ENCODE data around the gene ARRB1. TPM values are rescaled to one million over a fixed set of nuclear protein-coding genes. Genes with fewer than 3 reads are reported as not detected.

The ARRB1 gene
- total and polyA plus RNA-seq, 10 of the 15 experiments (the other 5 are each of a cell fraction or from before 2014, with no cell fraction given): 0.39 to 12.9 (median 1.7) TPM

GRCh38 chr11:75328426-75329277, 22.8 kb downstream of the ARRB1 start:
- H3K27ac ChIP-seq (ENCODE audit: control insufficient read depth, insufficient read depth): peak overlapping the region; percentile 24; the same call in 1 of the 2 replicates
- no TSS peak for BruUV-seq (replicated peaks)
- SMC1A ChIA-PET (ENCODE audit: uncharacterized antibody, unreplicated experiment): interaction anchor here (0.6 to 3.8 kb wide), 12 partner anchors 9 to 237 kb away, joined by 3 to 34 read pairs (median 5); no protein-coding TSS in a partner anchor
- peak; percentile 84 for ATAC-seq
- WGBS (ENCODE audit: insufficient coverage, insufficient replicate concordance, low lambda C conversion rate, missing lambda C conversion rate): 14% methylated on average over 9 of the region's 9 CpGs
- intact Hi-C loops (cut with micrococcal nuclease; ENCODE audit: unreplicated experiment) (loop anchor here (1.0 kb wide), 1 partner anchor 56 kb away; no protein-coding TSS in a partner anchor), in situ Hi-C loops (cut with MboI) (loop anchor here (5.0 kb wide), 1 partner anchor 54 kb away; no protein-coding TSS in a partner anchor)
- POLR2A ChIA-PET: interaction anchor here (0.7 to 0.9 kb wide), 3 partner anchors 12 to 17 kb away, joined by 3 to 6 read pairs (median 3); no protein-coding TSS in a partner anchor
- 0 out of 2 replicates have a peak overlapping the region, but pooled peaks have one; percentile 4 for H3K4me2 ChIP-seq (ENCODE audit: control insufficient read depth, insufficient read depth)
- no peaks in the 10 kb centered on the region for H3K9me3 ChIP-seq (replicated peaks; ENCODE audit: control insufficient read depth, insufficient read depth, low read length)
- no peaks in the 10 kb centered on the region; the same call in 1 of the 2 replicates for H3K79me2 ChIP-seq (ENCODE audit: control insufficient read depth, insufficient read depth, low read length)
- RAD21 ChIA-PET (ENCODE audit: unreplicated experiment): interaction anchor here (0.7 to 2.0 kb wide), 8 partner anchors 12 to 57 kb away, joined by 3 to 11 read pairs (median 6); no protein-coding TSS in a partner anchor
- CTCF ChIA-PET: interaction anchor here (0.6 to 11.3 kb wide), 8 partner anchors 21 to 498 kb away, joined by 3 to 126 read pairs (median 4); no protein-coding TSS in a partner anchor
- peaks cover 14% of the 10 kb centered on the region for H3K4me1 ChIP-seq (ENCODE audit: control insufficient read depth, insufficient read depth, low read length)
- H3K4me3 ChIP-seq: no peak overlapping the region
- peak; percentile 69 for DNase-seq (ENCODE audit: low read depth, low spot score)
- FAIRE-seq: no peak
- H3K9ac ChIP-seq (ENCODE audit: control insufficient read depth, insufficient read depth, low read length): no peak overlapping the region
- H3K27me3 ChIP-seq (replicated peaks in 1 of 2; ENCODE audit: control insufficient read depth in 2 of 2, insufficient read depth in 2 of 2, low read length in 1 of 2): no peaks in the 10 kb centered on the region
- no peaks in the 10 kb centered on the region for H4K20me1 ChIP-seq (ENCODE audit: control insufficient read depth, insufficient read depth)
- peak overlapping the region; percentile 46 for H2AFZ ChIP-seq (ENCODE audit: control insufficient read depth, low read depth, low read length)
- no peaks in the 10 kb centered on the region for H3K36me3 ChIP-seq (ENCODE audit: control insufficient read depth in 2 of 2, insufficient read depth in 2 of 2, low read length in 1 of 2)
- TF ChIP-seq PAX5 (IDR thresholded peaks at IDR 0.05; ENCODE audit: borderline replicate concordance, low read depth, low read length) (peak; percentile 96), NR2C1 (IDR thresholded peaks at IDR 0.05) (no peak), YY1 (IDR thresholded peaks at IDR 0.05; ENCODE audit: low read depth, low read length) (no peak), TAF1 (IDR thresholded peaks at IDR 0.05; ENCODE audit: borderline replicate concordance, low read depth, low read length) (no peak), PKNOX1 (IDR thresholded peaks at IDR 0.05) (peak; percentile 57; the same call in 1 of the 2 replicates), JUNB (IDR thresholded peaks at IDR 0.05) (no peak), CTCF (IDR thresholded peaks at IDR 0.05 in 2 of 3, conservative IDR thresholded peaks at IDR 0.05 in 1 of 3; ENCODE audit: control insufficient read depth in 2 of 3, extremely low read depth in 1 of 3, insufficient read depth in 1 of 3, low read depth in 3 of 3, low read length in 3 of 3) (peak; percentile 55 to 80 (median 65)), ZNF384 (IDR thresholded peaks at IDR 0.05; ENCODE audit: borderline replicate concordance, low read depth, low read length) (peak; percentile 91), MEF2A (IDR thresholded peaks at IDR 0.05; ENCODE audit: insufficient read depth, low read depth, low read length) (no peak), ZBTB33 (IDR thresholded peaks at IDR 0.05) (no peak), RB1 (IDR thresholded peaks at IDR 0.05; ENCODE audit: borderline replicate concordance) (no peak), SMC3 (IDR thresholded peaks at IDR 0.05; ENCODE audit: borderline replicate concordance, low read length) (peak; percentile 91), FOXK2 (IDR thresholded peaks at IDR 0.05) (no peak), TCF3 (IDR thresholded peaks at IDR 0.05; ENCODE audit: borderline replicate concordance, insufficient read depth, low read depth, low read length) (no peak), RFX5 (IDR thresholded peaks at IDR 0.05; ENCODE audit: low read depth, low read length) (no peak), ASH2L (IDR thresholded peaks at IDR 0.05; ENCODE audit: borderline replicate concordance, low read depth) (no peak), KLF5 (IDR thresholded peaks at IDR 0.05; ENCODE audit: partially characterized antibody) (no peak), NBN (IDR thresholded peaks at IDR 0.05) (peak; percentile 70), MTA2 (IDR thresholded peaks at IDR 0.05; ENCODE audit: low read depth) (no peak)

Measured in GM12878 (cell line).